Measurements from ENCODE around the gene VPS51. TPM values are rescaled to one million over a fixed set of nuclear protein-coding genes. Genes with fewer than 3 reads are reported as not detected.

Gene VPS51
- total and polyA plus RNA-seq, 10 of the 15 experiments (the other 5 are each of a cell fraction or from before 2014, with no cell fraction given), result 1.5 to 279 (median 53.2) TPM

DNA sequence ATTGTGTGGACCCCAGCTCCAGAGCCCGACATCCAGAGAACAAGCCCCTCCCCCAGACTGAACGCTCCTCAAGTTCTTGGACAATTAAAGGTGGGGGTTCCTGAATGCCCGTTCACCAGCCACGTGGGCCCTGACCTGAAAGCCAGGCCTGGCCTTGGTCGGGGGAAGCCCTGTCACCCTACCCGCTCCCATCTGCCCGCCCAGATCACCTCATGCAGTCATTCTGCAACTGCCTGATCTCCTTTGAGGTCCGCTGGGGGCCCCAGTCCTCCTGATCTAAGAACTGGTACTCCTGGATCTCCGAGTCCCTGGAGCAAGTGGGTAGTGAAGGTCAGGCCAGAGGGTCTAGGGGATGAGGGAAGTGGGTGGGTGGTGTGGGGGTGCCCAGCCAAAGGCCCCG lies 28.6 kb upstream of the VPS51 start (continued):
- TF ChIP-seq ZNF687 (IDR thresholded peaks at IDR 0.05) (peak; percentile 86), ZNF24 (IDR thresholded peaks at IDR 0.05) (no peak), HCFC1 (IDR thresholded peaks at IDR 0.05; ENCODE audit: low read length) (no peak), HDGF (IDR thresholded peaks at IDR 0.05) (no peak), TARDBP (IDR thresholded peaks at IDR 0.05; ENCODE audit: borderline replicate concordance) (no peak), BRCA1 (IDR thresholded peaks at IDR 0.05; ENCODE audit: low read depth, low read length) (no peak), RELA (IDR thresholded peaks at IDR 0.05; ENCODE audit: borderline replicate concordance, partially characterized antibody) (no peak), FOS (IDR thresholded peaks at IDR 0.05; ENCODE audit: borderline replicate concordance, extremely low read depth, insufficient read length) (no peak), NRF1 (conservative IDR thresholded peaks at IDR 0.05; ENCODE audit: low read depth, low read length) (no peak), SMARCA5 (IDR thresholded peaks at IDR 0.05) (no peak), ETV6 (conservative IDR thresholded peaks at IDR 0.05 in 1 of 2, IDR thresholded peaks at IDR 0.05 in 1 of 2; ENCODE audit: borderline replicate concordance in 1 of 2, low read depth in 1 of 2) (no peak)
- TF ChIP-seq, protein P1, sequence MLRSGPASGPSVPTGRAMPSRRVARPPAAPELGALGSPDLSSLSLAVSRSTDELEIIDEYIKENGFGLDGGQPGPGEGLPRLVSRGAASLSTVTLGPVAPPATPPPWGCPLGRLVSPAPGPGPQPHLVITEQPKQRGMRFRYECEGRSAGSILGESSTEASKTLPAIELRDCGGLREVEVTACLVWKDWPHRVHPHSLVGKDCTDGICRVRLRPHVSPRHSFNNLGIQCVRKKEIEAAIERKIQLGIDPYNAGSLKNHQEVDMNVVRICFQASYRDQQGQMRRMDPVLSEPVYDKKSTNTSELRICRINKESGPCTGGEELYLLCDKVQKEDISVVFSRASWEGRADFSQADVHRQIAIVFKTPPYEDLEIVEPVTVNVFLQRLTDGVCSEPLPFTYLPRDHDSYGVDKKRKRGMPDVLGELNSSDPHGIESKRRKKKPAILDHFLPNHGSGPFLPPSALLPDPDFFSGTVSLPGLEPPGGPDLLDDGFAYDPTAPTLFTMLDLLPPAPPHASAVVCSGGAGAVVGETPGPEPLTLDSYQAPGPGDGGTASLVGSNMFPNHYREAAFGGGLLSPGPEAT (IDR thresholded peaks at IDR 0.05; ENCODE audit: low read depth), result no peak

All from GM12878 (cell line).